Fibroblast of the aortic adventitia (primary cell): ENCODE data around the gene FFAR3. TPM values are rescaled to one million over a fixed set of nuclear protein-coding genes. Genes with fewer than 3 reads are reported as not detected.

ENCODE experiments used
- DNase-seq: peaks from one replicate; pipeline ENCODE4 v3.0.0-alpha.2; 2010; ENCODE audit warnings: low read depth
- H3K4me3 ChIP-seq: 2 replicates; pipeline ENCODE4 v1.5.1; 2011; ENCODE audit warnings: low read depth, mild to moderate bottlenecking, control low read depth, low read length, moderate library complexity
- total RNA-seq: library from RNA; depleted of rRNA; stranded (reverse); fragments of >200 nt; gene quantifications from 2 replicates; pipeline ENCODE4 v1.2.3, GENCODE V29; 2012; ENCODE audit warnings: low replicate concordance
- TF ChIP-seq, protein P1 (sequence below): IDR thresholded peaks from 2 replicates; pipeline ENCODE4 v1.5.1; 2011; ENCODE audit warnings: mild to moderate bottlenecking, low read length, control low read depth, inconsistent platforms; ENCODE audit not compliant: insufficient read depth

The FFAR3 gene
- total RNA-seq, 1 donor, result not detected

DNA sequence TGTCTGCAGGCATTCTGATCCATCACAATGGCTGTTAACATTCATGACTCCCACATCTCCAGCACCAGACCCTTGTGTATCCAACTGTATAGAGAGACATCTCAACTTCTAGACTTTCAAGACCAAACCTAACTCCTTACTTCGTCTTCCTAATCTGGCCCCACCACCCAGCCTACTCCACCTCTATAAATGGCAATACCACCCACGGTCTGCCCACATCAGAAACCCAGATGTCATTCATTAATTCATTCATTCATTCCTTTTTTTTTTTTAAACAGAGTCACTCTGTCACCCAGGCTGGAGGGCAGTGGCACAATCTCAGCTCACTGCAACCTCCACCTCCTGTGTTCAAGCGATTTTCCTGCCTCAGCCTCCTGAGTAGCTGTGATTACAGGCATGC lies 23.1 kb downstream of the FFAR3 start:
- no peak overlapping the region for H3K4me3 ChIP-seq
- TF ChIP-seq, protein P1, sequence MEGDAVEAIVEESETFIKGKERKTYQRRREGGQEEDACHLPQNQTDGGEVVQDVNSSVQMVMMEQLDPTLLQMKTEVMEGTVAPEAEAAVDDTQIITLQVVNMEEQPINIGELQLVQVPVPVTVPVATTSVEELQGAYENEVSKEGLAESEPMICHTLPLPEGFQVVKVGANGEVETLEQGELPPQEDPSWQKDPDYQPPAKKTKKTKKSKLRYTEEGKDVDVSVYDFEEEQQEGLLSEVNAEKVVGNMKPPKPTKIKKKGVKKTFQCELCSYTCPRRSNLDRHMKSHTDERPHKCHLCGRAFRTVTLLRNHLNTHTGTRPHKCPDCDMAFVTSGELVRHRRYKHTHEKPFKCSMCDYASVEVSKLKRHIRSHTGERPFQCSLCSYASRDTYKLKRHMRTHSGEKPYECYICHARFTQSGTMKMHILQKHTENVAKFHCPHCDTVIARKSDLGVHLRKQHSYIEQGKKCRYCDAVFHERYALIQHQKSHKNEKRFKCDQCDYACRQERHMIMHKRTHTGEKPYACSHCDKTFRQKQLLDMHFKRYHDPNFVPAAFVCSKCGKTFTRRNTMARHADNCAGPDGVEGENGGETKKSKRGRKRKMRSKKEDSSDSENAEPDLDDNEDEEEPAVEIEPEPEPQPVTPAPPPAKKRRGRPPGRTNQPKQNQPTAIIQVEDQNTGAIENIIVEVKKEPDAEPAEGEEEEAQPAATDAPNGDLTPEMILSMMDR, result no peak

DNA sequence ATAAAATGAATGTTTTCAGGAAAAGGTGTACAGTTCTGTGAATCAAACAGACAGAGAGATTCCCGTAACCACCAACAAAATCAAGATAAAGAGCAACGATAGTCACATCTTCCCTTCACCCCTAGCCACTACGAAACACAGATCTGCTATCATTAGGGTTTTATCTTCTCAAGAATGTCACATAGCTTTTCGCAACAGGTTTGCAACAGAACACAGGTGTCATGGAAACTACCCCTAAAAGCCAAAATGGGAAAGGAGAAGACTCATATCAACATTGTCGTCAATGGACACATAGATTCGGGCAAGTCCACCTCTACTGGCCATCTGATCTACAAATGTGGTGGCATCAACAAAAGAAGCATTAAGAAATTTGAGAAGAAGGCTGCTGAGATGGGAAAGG lies 23.7 kb downstream of the FFAR3 start:
- TF ChIP-seq, protein P1, result no peak
- H3K4me3 ChIP-seq, result no peak overlapping the region
- no peak for DNase-seq

More for the DNA sequence above, 23.1 kb downstream of the FFAR3 start:
- DNase-seq, result no peak

DNA sequence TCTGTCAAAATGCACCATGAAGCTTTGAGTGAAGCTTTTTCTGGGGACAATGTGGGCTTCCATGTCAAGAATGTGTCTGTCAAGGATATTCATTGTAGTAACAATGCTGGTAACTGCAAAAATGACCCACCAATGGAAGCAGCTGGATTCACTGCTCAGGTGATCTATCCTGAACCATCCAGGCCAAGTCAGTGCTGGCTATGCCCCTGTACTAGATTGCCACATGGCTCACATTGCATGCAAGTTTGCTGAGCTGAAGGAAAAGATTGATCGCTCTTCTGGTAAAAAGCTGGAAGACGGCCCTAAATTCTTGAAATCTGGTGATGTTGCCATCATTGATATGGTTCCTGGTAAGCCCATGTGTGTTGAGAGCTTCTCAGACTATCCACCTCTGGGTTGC lies 25.3 kb downstream of the FFAR3 start:
- H3K4me3 ChIP-seq, result no peak overlapping the region
- DNase-seq, result no peak
- TF ChIP-seq, protein P1, result no peak

DNA sequence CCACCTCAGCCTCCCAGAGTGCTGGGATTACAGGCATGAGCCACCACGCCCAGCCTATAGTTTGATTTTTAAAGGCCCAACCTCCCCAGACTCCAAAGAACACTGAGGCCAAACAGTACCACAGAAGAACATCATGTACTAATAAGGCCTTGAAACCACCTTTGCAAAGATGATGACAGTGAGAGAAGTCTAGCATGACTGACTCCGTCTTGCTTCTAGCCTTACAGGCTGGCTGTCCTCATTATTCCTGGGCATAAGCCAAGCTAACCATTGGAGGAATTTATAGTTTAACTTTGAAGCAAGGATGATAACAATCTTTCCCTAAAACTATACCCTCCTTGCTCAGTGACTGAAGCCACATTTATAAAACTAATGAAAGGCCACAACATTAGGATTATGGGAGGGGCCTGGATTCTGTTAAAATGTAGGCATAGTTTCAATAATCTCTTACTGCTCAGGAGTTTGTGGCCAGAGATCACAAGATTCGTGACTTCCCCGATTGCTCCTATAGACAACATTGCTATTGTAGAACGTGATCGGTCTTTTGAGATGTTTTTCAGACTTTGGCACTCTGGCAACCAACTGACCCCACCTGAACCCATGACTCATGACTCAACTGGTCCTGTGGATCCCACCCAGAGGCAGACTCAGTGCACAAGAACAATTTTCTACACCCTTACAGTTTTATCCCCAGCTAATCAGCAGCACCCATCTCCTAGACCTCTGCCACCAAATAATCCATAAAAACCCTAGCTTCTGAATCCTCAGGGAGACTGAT lies 30.2 kb downstream of the FFAR3 start:
- H3K4me3 ChIP-seq, result no peak overlapping the region
- DNase-seq, result no peak
- TF ChIP-seq, protein P1, result no peak

DNA sequence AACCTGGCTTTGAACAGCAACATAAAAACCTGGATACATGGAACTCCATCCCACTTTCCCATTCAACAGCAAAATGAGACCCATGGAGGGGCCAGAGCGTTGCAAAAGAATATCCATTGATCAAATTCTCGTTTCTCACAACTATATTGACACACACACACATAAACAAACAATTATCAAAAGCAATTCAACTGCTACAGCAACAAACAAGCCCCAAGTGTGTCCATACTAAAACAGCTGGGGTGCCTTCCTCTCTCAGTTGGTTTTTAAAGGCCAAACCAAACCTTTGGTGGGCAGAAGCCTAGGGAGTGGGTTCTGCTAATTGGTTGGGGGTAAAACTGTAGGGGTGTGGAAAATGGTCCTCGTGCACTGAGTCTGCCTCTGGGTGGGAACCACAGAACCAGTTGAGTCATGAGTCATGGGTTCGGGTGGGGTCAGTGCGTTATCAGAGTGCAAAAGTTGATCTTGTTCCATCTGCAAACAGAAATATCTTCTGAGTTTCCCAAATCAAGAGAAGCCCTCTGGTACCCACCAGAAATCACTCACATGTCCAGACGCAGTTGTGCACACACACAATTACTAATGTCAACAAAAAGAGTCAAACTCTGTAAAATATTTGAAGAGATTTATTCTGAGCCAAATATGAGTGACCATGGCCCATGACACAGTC lies 31.1 kb downstream of the FFAR3 start:
- TF ChIP-seq, protein P1, result no peak
- H3K4me3 ChIP-seq, result no peak overlapping the region
- no peak for DNase-seq

DNA sequence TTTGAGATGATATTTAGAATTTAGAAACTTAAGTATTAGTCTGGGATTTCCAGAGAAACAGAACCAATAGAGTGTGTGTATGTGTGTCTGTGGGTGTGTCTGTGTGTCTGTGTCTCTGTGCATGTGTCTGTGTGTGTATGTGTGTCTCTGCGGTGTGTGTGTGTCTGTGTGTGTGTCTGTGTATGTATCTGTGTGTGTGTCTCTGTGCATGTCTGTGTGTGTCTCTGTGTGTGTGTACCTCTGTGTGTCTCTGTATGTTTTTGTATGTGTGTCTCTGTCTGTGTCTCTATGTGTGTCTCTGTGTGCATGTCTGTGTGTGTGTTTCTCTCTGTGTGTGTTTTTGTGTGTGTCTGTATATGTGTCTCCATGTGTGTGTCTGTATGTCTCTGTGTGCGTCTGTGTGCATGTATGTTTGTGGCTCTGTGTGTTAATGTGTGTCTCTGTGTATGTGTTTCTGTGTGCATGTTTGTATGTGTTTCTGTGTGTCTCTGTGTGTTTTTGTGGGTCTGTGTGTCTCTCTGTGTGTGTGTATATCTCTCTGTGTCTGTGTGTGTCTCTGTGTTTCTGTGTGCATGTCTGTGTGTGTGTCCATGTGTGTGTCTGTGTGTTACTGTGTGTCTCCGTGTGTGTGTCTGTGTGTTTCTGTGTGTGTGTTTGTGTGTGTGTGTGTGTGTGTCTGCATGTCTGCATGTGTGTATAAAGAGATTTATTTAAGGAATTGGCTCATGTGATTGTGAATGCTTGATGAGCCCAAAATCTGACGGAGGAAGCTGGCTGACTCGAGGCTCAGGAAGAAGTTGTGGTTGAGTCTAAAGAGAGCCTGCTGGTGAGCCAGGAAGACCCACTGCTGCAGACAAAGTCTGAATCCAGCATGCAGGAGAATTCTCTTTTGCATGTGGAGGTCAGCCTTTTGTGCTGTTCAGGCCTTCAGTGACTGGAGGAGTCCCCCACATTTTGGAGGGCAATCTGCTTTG lies 34.8 kb downstream of the FFAR3 start:
- no peak overlapping the region for H3K4me3 ChIP-seq
- TF ChIP-seq, protein P1, result no peak
- no peak for DNase-seq
